Measurements from ENCODE around the gene DCANP1.

DNA sequence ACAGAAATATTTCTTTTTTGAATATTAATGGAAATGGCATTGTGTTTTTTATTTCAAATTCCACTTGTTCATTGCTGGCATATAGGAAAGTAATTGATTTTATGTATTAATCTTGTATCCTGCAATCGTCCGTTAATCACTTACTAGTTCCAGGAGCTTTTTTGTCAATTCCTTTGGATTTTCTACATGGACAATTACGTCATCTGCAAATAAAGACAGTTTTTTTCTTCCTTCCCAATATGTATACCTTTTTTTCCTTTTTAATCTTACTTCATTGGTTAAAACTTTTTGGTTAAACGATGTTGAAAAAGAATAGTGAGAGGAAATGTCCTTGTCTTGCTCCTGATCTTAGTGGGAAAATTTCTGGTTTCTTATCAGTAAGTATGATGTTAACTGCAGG lies 6.5 kb upstream of the DCANP1 start:
- TF ChIP-seq, protein P1, sequence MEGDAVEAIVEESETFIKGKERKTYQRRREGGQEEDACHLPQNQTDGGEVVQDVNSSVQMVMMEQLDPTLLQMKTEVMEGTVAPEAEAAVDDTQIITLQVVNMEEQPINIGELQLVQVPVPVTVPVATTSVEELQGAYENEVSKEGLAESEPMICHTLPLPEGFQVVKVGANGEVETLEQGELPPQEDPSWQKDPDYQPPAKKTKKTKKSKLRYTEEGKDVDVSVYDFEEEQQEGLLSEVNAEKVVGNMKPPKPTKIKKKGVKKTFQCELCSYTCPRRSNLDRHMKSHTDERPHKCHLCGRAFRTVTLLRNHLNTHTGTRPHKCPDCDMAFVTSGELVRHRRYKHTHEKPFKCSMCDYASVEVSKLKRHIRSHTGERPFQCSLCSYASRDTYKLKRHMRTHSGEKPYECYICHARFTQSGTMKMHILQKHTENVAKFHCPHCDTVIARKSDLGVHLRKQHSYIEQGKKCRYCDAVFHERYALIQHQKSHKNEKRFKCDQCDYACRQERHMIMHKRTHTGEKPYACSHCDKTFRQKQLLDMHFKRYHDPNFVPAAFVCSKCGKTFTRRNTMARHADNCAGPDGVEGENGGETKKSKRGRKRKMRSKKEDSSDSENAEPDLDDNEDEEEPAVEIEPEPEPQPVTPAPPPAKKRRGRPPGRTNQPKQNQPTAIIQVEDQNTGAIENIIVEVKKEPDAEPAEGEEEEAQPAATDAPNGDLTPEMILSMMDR (conservative IDR thresholded peaks at IDR 0.05 in 1 of 2, IDR thresholded peaks at IDR 0.05 in 1 of 2; ENCODE audit: low read depth in 1 of 2, low read length in 2 of 2): no peak
- TF ChIP-seq EZH2 (IDR thresholded peaks at IDR 0.05; ENCODE audit: low read length, missing control alignments): no peak

Measured in fibroblast of lung (primary cell).